ENCODE results near the gene FRMD3.
A peak's percentile ranks its signal among the peaks of the same experiment; 100 is the strongest.

FRMD3 gene

GRCh38 chr9:83336706-83337105 is 201.5 kb downstream of the FRMD3 start:
- no peak for DNase-seq (ENCODE audit: low read depth, low spot score)

GRCh38 chr9:83334320-83334719 is 203.9 kb downstream of the FRMD3 start:
- DNase-seq (ENCODE audit: low read depth, low spot score), result peak; percentile 47

DNA sequence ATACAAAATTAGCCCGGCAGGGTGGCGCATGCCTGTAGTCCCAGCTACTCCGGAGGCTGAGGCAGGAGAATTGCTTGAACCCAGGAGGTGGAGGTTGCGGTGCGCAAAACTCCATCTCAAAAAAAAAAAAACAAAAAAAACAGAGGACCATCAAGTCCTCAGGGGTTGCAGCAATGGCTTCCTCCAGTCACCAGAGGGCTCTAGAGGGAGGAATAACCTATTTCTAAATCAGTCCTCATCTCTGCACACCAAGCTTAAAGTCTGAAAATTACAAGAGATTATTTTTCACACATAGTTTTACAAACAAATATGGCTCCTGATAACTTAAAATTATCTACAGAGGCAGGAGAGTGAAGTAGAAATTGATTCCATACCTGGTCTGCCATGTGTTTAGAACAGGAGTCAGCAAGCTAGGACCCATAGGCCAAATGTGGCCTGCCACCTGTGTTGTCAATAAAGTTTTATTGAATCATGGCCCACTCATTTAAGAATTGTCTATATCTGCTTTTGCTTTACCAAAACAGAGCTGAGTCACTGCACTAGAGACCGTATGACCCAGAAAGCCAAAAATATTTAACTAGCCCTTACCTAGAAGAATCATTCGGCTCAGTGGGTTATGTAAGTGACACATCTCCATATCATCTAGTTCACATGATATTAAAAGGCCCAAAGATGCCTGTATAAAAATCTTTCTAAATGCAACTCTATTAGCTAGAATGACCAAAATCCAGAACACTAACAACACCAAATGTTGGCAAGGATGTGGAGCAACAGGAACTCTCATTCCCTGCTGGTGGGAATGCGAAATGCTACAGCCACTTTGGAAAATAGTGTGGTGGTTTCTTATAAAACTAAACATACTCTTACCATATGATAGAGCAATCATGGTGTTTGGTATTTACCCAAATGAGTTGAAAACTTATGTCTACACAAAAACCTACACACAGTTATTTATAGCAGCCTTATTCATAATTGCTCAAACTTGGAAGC is 207.7 kb downstream of the FRMD3 start:
- no peak for DNase-seq (ENCODE audit: low read depth, low spot score)

GRCh38 chr9:83327750-83328622 is 210.2 kb downstream of the FRMD3 start:
- no peak for DNase-seq (ENCODE audit: low read depth, low spot score)

DNA sequence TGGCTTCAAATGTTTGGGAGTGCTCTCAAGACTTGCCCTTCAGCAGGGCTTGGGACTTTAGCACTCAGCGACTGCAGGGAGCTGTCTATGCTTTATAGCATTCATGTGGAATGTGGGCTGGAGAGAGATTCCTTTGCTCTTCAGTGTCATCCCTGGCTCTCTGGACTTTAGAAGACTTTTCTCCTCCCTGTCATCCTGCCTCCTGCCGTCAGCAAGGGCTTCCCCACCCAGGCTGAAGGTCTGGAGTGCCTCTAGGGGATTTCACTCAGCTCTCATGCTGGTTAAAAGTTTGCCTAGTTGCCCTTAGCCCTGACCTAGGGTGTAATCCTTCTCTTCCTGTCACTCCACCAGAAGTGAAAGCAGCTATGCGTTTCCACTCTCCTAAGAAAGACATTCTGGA is 210.9 kb downstream of the FRMD3 start:
- no peak for DNase-seq (ENCODE audit: low read depth, low spot score)

DNA sequence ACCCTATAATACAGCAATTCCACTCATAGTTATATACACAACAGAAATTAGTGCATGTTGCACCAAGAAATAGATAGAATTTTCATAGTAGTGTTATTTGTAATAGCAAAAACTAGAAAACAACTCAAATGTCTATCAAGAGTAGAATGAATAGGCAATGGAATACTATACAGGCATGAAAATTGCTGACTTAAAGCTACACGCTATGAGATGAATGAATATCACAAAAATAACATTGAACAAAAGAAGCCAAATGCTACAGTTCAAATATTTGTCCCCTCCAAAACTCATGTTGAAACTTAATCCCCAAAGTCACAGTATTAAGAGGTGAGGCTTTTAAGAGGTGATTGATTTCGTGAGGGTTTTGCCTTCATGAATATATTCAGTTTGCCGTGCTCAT is 215.1 kb downstream of the FRMD3 start:
- no peak for DNase-seq (ENCODE audit: low read depth, low spot score)

GRCh38 chr9:83322438-83322837 is 215.8 kb downstream of the FRMD3 start:
- no peak for DNase-seq (ENCODE audit: low read depth, low spot score)

DNA sequence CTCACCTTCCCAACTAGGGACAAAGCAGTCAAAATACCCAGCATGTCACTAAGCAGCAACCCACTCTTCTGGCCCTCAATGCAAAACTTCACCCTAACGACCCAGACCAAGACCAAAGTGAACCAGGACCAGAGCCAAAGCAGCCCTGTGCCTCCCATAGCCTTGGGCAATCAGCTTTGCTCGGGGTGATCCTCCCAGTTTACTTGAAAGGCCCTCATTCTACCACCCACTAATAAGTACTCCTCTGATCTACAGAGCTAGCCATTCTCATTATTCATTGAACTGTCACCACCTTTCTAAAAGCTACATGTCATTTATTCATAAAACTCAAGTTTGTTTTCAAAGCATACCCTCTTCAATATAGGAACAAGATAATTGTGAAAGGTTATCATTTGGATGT is 221.0 kb downstream of the FRMD3 start:
- no peak for DNase-seq (ENCODE audit: low read depth, low spot score)

DNA sequence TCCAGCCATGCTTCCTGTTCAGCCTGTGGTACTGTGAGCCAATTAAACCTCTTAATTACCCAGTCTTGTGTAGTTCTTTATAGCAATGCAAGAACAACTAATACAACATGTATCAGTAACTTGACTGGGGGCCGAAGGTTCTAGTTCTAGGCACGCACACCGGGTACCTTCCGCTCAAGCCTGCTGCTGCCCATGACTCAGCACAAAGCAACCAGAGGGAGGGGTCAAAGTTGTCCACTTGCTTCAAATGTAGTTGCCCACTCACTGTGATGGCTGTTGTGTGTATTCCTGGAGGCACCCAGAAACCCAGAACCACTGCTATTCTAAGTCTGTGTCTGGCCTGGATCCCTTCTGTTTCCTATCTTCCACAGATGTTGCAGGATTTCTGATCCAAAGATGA is 222.6 kb downstream of the FRMD3 start:
- DNase-seq (ENCODE audit: low read depth, low spot score), result no peak

GRCh38 chr9:83313781-83314180 is 224.4 kb downstream of the FRMD3 start:
- no peak for DNase-seq (ENCODE audit: low read depth, low spot score)

- no peak for DNase-seq (ENCODE audit: low read depth, low spot score)
Measured at GRCh38 chr9:83312537-83312936, 225.7 kb downstream of the FRMD3 start.

- DNase-seq (ENCODE audit: low read depth, low spot score), result no peak
Measured at GRCh38 chr9:83307066-83307724, 231.0 kb downstream of the FRMD3 start.

- no peak for DNase-seq (ENCODE audit: low read depth, low spot score)
Measured at GRCh38 chr9:83304686-83305085, 233.5 kb downstream of the FRMD3 start.

GRCh38 chr9:83299571-83299970 is 238.6 kb downstream of the FRMD3 start:
- DNase-seq (ENCODE audit: low read depth, low spot score), result no peak

DNA sequence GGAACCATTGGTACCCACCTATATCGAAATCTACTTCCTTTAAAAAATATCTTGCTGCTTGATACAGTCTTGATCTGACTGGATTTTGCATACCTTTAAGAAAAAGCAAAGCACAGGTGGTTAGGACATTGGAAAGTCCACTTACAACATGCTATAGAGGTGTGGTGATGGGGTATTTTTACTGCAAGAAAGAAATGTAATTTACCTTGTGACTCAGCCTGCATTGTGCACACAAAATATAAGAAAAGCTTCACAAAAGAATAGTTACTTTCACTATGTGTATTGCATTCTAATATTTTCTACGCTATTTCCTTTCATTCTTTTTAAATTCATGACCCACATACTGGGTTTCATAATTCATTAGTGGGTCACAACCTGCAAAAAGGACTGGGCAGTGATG is 239.1 kb downstream of the FRMD3 start:
- no peak for DNase-seq (ENCODE audit: low read depth, low spot score)

DNA sequence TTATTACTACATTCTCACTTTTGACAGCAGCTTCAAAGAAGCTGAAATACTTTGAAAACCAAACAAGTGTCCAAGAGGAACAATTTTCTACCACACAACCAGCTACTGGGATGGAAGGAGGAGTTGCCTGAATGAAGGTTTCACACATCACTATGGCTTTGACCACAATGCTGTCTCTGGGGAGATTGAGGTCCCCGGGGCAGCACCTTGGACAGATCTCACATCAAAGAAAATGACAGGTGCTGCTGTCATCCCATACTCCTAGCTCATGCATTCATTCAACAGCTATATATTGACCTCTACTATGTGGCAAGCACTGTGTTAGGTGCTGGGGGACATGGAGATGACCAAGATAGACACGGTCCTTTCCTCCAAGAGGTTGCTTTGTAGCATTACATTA is 242.1 kb downstream of the FRMD3 start:
- DNase-seq (ENCODE audit: low read depth, low spot score), result no peak

- DNase-seq (ENCODE audit: low read depth, low spot score), result no peak
Measured at GRCh38 chr9:83294816-83295215, 243.4 kb downstream of the FRMD3 start.

GRCh38 chr9:83291196-83291595 is 247.0 kb downstream of the FRMD3 start:
- no peak for DNase-seq (ENCODE audit: low read depth, low spot score)

- DNase-seq (ENCODE audit: low read depth, low spot score), result no peak
Measured at GRCh38 chr9:83290692-83291091, 247.5 kb downstream of the FRMD3 start.

GRCh38 chr9:83287021-83287420 is 251.2 kb downstream of the FRMD3 start:
- DNase-seq (ENCODE audit: low read depth, low spot score), result no peak

DNA sequence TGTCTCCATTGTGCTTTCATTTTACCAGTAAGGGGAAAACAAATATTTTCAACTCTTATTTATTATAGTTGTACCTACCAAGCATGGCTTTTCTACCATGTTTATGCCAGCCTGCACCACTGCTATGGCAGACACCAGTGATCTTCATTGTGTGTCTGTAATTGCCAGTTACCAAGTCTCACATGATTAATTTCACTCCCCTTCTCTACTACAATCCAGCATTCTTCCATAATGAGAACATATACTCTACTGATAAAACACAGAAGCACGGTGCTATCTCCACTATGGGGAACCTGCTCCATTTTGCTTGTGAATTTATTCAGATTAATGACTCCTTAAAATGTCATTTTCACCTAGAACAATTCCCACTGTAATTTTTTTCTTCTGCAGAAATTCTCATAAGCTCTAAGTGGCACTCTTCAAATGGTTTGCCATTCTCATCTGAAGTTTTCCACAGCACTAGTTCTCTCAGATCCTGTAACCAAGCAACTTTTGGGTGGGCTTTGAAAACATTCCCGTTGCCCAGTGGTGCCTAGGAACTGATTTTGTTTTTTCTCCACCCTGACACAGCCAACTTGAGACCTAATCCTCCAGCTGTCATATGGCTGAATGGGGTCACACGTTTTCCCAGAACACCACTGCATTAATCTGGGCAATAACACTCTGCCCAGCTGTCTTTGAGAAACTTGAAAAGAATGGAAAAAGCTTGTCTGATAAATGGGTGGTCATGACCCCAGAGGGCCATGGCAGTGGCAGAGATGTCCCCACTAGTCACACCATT is 252.6 kb downstream of the FRMD3 start:
- DNase-seq (ENCODE audit: low read depth, low spot score), result no peak

All from activated CD4-positive, CD25-positive, alpha-beta regulatory T cell treated with anti-CD3 and anti-CD28 coated beads, Interleukin-2, amount 50 U/mL, for 16 hours (primary cell).